Sigmoid colon (tissue), 7 donors: ENCODE results near the gene ATF7. TPM values are rescaled to one million over a fixed set of nuclear protein-coding genes. Genes with fewer than 3 reads are reported as not detected.

Source experiments
- DNase-seq: peaks from one replicate; pipeline ENCODE4 v3.0.0-alpha.2; 2019
- H3K27ac ChIP-seq, 4 donors: fragments of 200-600 bp; sonication (generic); one replicate each; pipeline ENCODE4 v1.5.1; 2016 to 2019; ENCODE audit warnings: mild to moderate bottlenecking in 1 of 4
- H3K27me3 ChIP-seq, 3 donors: fragments of 200-600 bp; sonication (generic); one replicate each; pipeline ENCODE4 v1.5.1; 2019; ENCODE audit warnings: mild to moderate bottlenecking in 1 of 3
- H3K36me3 ChIP-seq, 4 donors: fragments of 200-600 bp; sonication (generic); one replicate each; pipeline ENCODE4 v1.5.1; 2016 to 2019
- H3K4me1 ChIP-seq, 4 donors: fragments of 200-600 bp; sonication (generic); one replicate each; pipeline ENCODE4 v1.5.1; 2017 to 2019
- H3K4me3 ChIP-seq, 4 donors: fragments of 200-600 bp; sonication (generic); one replicate each; pipeline ENCODE4 v1.5.1; 2017 to 2019; ENCODE audit warnings: mild to moderate bottlenecking in 2 of 4, moderate library complexity in 1 of 4
- H3K9me3 ChIP-seq, 4 donors: fragments of 200-600 bp in 3 of 4; sonication (generic) in 3 of 4; one replicate each; pipeline versions ENCODE4 v1.5.1 to v1.6.1; 2013 to 2019
- EP300 ChIP-seq, 4 donors: sonication (generic); formaldehyde crosslinking; IDR thresholded peaks; one replicate each; pipeline ENCODE4 v1.6.1; 2017; ENCODE audit warnings: antibody characterized with exemption in 4 of 4
- POLR2A ChIP-seq, 2 donors: fragments of 450-650 bp; IDR thresholded peaks; one replicate each; pipeline ENCODE4 v1.6.1; 2016; ENCODE audit warnings: antibody characterized with exemption in 2 of 2, mild to moderate bottlenecking in 2 of 2, moderate library complexity in 2 of 2
- POLR2AphosphoS5 ChIP-seq, 4 donors: sonication (generic); formaldehyde crosslinking; IDR thresholded peaks; one replicate each; pipeline ENCODE4 v1.6.1; 2017; ENCODE audit warnings: antibody characterized with exemption in 4 of 4
- WGBS, 2 donors: extraction: QIAGEN DNeasy Blood & Tissue Kit; methylation state at CpG; one replicate each; pipeline ENCODE4 v1.1.7; 2013; 5-methylcytosine and 5-hydroxymethylcytosine counted together
- intact Hi-C: fragments of 100-400 bp; cut with DNase I; formaldehyde crosslinking; loops from one replicate; pipeline ENCODE4 v1.15.1; 2023
- polyA plus RNA-seq, 3 donors: library from polyadenylated mRNA; stranded (reverse); fragments of 200-250 nt; gene quantifications; one replicate each; pipeline ENCODE4 v1.2.3, GENCODE V29; 2013
- total RNA-seq, 4 donors: library from RNA; depleted of rRNA; stranded (reverse); fragments of >200 nt; gene quantifications; one replicate each; pipeline ENCODE4 v1.1.0, GENCODE V29; 2016
- TF ChIP-seq, protein P1 (sequence below), 4 experiments: fragments of 450-650 bp in 3 of 4; fragments of 200-600 bp in 1 of 4; IDR thresholded peaks; one replicate each; pipeline ENCODE4 v1.5.1; 2016 to 2019; ENCODE audit warnings: antibody characterized with exemption in 4 of 4, mild to moderate bottlenecking in 3 of 4, moderate library complexity in 2 of 4
- donor health status: healthy with polysubstance abuse.
- donor health status: Bipolar disorder and iron deficiency.
- donor health status: healthy.

Gene ATF7
- total and polyA plus RNA-seq, 7 donors: 20.2 to 36.0 (median 22.0) TPM

DNA sequence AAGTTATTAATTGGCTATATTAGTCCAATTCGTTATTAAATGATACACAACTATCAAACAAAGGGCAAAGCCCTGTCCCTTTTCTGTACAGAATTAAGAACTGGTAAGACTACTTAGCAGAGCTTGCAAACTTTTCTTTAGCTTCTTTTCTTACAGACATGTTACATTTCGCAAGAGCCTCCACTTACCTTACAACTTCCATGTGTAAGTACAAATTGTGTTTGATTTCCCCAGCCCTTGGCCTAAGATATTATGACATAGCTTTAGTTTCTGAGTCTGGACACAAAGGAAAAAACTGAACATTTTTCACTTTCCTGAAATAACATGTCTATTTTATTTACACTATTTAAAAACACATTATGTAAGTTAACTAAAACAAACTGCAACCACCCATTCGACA, 1.7 kb downstream of the ATF7 start:
- H3K36me3 ChIP-seq: no peaks in the 10 kb centered on the region
- H3K27ac ChIP-seq: peak overlapping the region; percentile 89 to 93 (median 90)
- H3K27me3 ChIP-seq: no peaks in the 10 kb centered on the region
- TF ChIP-seq POLR2A (IDR thresholded peaks at IDR 0.05): no peak
- TF ChIP-seq EP300 (IDR thresholded peaks at IDR 0.05): no peak
- TF ChIP-seq, protein P1, sequence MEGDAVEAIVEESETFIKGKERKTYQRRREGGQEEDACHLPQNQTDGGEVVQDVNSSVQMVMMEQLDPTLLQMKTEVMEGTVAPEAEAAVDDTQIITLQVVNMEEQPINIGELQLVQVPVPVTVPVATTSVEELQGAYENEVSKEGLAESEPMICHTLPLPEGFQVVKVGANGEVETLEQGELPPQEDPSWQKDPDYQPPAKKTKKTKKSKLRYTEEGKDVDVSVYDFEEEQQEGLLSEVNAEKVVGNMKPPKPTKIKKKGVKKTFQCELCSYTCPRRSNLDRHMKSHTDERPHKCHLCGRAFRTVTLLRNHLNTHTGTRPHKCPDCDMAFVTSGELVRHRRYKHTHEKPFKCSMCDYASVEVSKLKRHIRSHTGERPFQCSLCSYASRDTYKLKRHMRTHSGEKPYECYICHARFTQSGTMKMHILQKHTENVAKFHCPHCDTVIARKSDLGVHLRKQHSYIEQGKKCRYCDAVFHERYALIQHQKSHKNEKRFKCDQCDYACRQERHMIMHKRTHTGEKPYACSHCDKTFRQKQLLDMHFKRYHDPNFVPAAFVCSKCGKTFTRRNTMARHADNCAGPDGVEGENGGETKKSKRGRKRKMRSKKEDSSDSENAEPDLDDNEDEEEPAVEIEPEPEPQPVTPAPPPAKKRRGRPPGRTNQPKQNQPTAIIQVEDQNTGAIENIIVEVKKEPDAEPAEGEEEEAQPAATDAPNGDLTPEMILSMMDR (IDR thresholded peaks at IDR 0.05): no peak
- TF ChIP-seq POLR2AphosphoS5 (IDR thresholded peaks at IDR 0.05): no peak
- H3K9me3 ChIP-seq: no peaks in the 10 kb centered on the region
- H3K4me3 ChIP-seq: peak overlapping the region; percentile 59 to 70 (median 67)
- intact Hi-C loops: no loop called here
- 10 to 47% methylated on average over 3 of the region's 3 CpGs for WGBS, 2 donors
- H3K4me1 ChIP-seq: peaks cover 0 to 42% (median 32%) of the 10 kb centered on the region in 4 donors
- DNase-seq: no peak

DNA sequence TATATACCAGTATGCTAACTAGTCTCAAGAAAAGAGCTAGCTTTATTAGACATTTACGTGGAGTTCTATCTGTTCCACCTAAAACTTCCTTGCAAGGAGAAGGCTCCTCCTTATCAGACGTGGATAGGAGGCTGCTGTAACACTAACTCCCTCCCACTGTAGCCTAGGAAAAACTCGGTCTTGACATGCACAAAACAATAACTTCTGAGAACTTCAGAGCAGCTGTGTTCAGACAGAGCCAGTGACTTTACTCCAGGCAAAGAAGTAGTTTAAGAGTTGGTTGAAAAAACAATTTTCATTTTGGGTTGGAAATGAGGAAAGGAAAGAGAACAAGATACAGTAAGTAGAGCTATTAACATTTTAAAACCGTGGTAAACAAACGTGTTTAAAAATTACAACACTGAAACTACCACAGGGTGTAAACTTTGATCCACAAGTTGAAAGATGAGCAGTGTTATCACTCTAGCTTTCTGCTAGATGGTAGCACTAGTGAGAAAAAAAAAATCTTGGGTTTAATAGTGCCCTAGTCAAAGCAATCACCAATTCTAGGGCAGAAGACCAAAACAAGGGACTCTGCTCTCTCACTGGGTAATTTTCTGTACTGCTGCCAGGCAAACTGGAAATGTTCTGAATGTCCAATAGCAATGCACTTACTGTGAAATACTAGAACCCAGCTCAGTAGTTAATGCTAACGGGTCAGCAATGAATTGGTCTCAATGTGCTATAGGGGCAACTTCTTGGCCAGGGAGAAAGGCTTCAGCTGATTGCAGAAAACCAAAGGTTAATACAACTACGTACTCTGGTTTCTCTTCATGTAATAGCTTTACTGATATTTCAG, 2.4 kb downstream of the ATF7 start:
- Histone ChIP-seq H3K4me1 (peaks cover 0 to 47% (median 38%) of the 10 kb centered on the region in 4 donors), H3K4me3 (peak overlapping the region; percentile 59 to 70 (median 67)), H3K36me3 (no peaks in the 10 kb centered on the region), H3K27me3 (no peaks in the 10 kb centered on the region), H3K9me3 (no peaks in the 10 kb centered on the region), H3K27ac (peak overlapping the region; percentile 89 to 93 (median 90))
- no peak for DNase-seq
- WGBS, 2 donors: 3 to 25% methylated on average over 7 of the region's 7 CpGs
- intact Hi-C loops: no loop called here
- TF ChIP-seq, protein P1 (IDR thresholded peaks at IDR 0.05): no peak
- TF ChIP-seq POLR2AphosphoS5 (IDR thresholded peaks at IDR 0.05): peak in 3 of 4 donors; percentile 20 to 78 (median 68)
- peak in 1 of 2 donors; percentile 22 for TF ChIP-seq POLR2A (IDR thresholded peaks at IDR 0.05)

DNA sequence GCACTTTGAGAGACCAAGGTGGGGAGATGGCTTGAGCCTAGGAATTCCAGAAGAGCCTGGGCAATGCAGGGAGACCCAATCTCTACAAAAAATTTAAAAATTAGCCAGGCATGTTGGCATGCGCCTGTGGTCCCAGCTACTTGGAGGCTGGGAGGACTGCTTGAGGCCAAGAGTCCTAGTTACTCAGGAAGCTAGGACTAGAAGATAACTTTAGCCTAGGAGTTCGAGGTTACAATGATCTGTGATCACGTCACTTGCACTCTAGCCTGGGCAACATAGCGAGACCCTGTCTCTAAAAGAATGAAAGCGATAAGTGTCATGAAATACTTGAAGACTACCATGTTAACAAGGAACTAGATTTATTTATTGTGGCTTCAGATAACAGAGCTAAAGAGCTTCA, 3.5 kb downstream of the ATF7 start:
- 93 to 95% methylated on average over 5 of the region's 5 CpGs for WGBS, 2 donors
- Histone ChIP-seq H3K9me3 (no peaks in the 10 kb centered on the region), H3K36me3 (no peaks in the 10 kb centered on the region), H3K27me3 (no peaks in the 10 kb centered on the region), H3K4me3 (no peak overlapping the region), H3K4me1 (peaks cover 0 to 57% (median 47%) of the 10 kb centered on the region in 4 donors), H3K27ac (peak overlapping the region in 3 of 4 donors; percentile 90 to 93 (median 91))
- TF ChIP-seq EP300 (IDR thresholded peaks at IDR 0.05): no peak
- no peak for TF ChIP-seq POLR2A (IDR thresholded peaks at IDR 0.05)
- TF ChIP-seq POLR2AphosphoS5 (IDR thresholded peaks at IDR 0.05): no peak
- TF ChIP-seq, protein P1 (IDR thresholded peaks at IDR 0.05): no peak
- no peak for DNase-seq
- intact Hi-C loops: no loop called here

DNA sequence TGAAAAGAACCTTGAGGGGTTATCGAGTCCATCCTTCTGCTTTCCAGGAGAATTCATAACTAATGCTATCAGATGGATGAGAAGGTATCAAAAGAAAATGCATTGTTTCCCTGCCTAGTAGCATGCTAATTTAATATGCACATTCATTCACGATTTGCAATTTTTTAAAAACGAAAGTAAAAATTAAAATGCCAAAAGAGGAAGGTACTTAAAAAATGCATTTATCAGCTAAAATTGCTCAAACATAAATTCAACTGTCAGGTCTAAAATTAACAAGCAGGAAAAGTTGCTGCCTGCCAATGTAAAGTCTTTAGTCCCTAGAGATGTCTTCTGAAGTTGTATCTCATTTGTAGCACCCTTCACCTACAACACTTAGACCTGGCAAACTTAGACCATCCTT, 7.9 kb downstream of the ATF7 start:
- H3K27me3 ChIP-seq: no peaks in the 10 kb centered on the region
- 17 to 48% methylated on average over 3 of the region's 3 CpGs for whole genome bisulfite sequencing, 2 donors
- peak overlapping the region in 2 of 4 donors; percentile 3 to 18 for H3K4me3 ChIP-seq
- H3K27ac ChIP-seq: peak overlapping the region in 3 of 4 donors; percentile 23 to 53 (median 48)
- peaks cover 0 to 50% (median 42%) of the 10 kb centered on the region in 4 donors for H3K4me1 ChIP-seq
- intact Hi-C loops: no loop called here
- no peak for TF ChIP-seq POLR2A (IDR thresholded peaks at IDR 0.05)
- no peak for TF ChIP-seq POLR2AphosphoS5 (IDR thresholded peaks at IDR 0.05)
- no peak for TF ChIP-seq EP300 (IDR thresholded peaks at IDR 0.05)
- TF ChIP-seq, protein P1 (IDR thresholded peaks at IDR 0.05): no peak
- no peaks in the 10 kb centered on the region for H3K9me3 ChIP-seq
- DNase-seq: no peak
- H3K36me3 ChIP-seq: peaks cover 0 to 10% (median 3%) of the 10 kb centered on the region in 4 donors
